SU-DHL-6 (cell line): ENCODE results near the gene WDR82.

Experiments used
- CTCF ChIP-seq: fragments of 200-600 bp; sonication (generic); IDR thresholded peaks from one replicate; pipeline ENCODE4 v1.5.1; 2017; ENCODE audit warnings: antibody characterized with exemption, mild to moderate bottlenecking, low read length, moderate library complexity; ENCODE audit not compliant: insufficient read depth, poor library complexity, severe bottlenecking
- EZH2phosphoT487 ChIP-seq: fragments of 200-600 bp; sonication (generic), shearing (Covaris generic); conservative IDR thresholded peaks from 2 replicates; pipeline ENCODE4 v1.6.1; 2018; ENCODE audit warnings: mild to moderate bottlenecking, antibody characterized with exemption, low read length, moderate library complexity, mixed read lengths

DNA sequence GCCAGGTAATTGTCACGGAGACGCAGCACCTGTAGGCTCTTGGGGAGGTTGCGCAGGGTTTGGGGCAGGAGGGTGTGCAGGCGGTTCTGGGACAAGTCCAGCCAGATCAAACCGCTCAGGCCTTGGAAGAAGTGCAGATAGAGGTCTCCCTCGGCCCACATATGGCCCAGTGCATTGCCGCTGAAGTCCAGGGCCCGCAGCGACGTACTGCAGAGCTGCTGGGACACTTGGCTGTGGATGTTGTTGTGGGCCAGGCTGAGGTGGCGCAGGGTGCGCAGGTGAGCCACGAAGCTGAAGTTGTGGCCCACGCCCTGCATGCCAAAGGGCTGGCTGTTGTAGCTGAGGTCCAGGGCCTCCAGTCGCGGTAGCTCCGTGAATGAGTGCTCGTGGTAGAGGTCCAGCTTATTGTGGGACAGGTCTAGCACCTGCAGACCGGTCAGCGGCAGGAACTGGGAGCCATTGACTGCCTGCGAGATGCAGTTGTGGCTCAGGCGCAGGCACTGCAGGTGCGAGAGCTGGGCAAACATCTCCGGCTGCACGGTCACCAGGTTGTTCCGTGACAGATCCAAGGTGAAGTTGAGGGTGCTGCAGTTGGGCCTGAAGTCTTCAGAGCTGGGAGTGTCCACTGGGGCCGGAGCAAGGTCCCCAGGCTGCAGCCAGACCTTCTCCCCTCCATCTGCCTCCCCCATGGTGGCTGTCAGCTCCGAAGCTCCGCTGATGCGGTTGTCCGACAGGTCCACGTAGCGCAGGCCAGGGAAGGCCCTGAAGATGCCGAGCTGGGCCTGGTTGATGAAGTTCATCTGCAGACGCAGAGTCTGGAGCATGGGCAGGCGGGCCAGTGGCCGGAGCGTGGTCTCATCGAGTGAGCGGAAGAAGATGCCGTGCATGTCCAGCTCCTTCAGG lies 55.9 kb downstream of the WDR82 start:
- TF ChIP-seq CTCF: no peak
- no peak for TF ChIP-seq EZH2phosphoT487
